Measurements from ENCODE around the gene SMAD9. TPM values are rescaled to one million over a fixed set of nuclear protein-coding genes. Genes with fewer than 3 reads are reported as not detected.

The SMAD9 gene
- total RNA-seq, 1 experiment from 2014 or later: 1.1 TPM

GRCh38 chr13:36815062-36815461 is 105.0 kb downstream of the SMAD9 start:
- H3K27me3 ChIP-seq (ENCODE audit: insufficient read depth, low read length): no peaks in the 10 kb centered on the region
- Mint-ChIP-seq H3K36me3 (ENCODE audit: insufficient read depth in 1 of 3, low read depth in 3 of 3) (no peaks in the 10 kb centered on the region; a peak in 2 of 7 replicates), H3K4me1 (peaks cover 27 to 39% of the 10 kb centered on the region in 2 experiments)

More at GRCh38 chr13:36815062-36815461, 105.0 kb downstream of the SMAD9 start:
- Histone ChIP-seq H2AFZ (ENCODE audit: low read length) (no peak overlapping the region), H3K56ac (ENCODE audit: insufficient read length, low read depth, low read length) (no peak overlapping the region), H3K4ac (ENCODE audit: low read depth, low read length) (no peak overlapping the region), H3K79me1 (ENCODE audit: insufficient read depth, low read depth, low read length, poor library complexity, severe bottlenecking) (no peaks in the 10 kb centered on the region), H4K91ac (ENCODE audit: insufficient read length, low read depth, low read length) (no peak overlapping the region), H3K23me2 (ENCODE audit: insufficient read length, low read depth, low read length, poor library complexity, severe bottlenecking) (peaks cover 9% of the 10 kb centered on the region), H4K8ac (replicated peaks; ENCODE audit: insufficient read length, low read depth, low read length) (no peak overlapping the region), H2AK5ac (ENCODE audit: insufficient read length, low read length) (no peak overlapping the region), H2BK20ac (ENCODE audit: low read depth, low read length, poor library complexity, severe bottlenecking) (no peak overlapping the region), H3K23ac (ENCODE audit: insufficient read length, low read depth, low read length) (no peak overlapping the region), H2BK120ac (ENCODE audit: low read depth, low read length, poor library complexity, severe bottlenecking) (no peak overlapping the region), H3K27ac (ENCODE audit: insufficient read length, low read depth, low read length) (no peak overlapping the region), H2BK15ac (ENCODE audit: low read depth, low read length) (no peak overlapping the region), H3K18ac (ENCODE audit: insufficient read length, low read depth, low read length) (no peak overlapping the region), H3K4me1 (ENCODE audit: insufficient read depth, low read length) (no peaks in the 10 kb centered on the region; the same call in 1 of the 2 replicates), H4K20me1 (ENCODE audit: control insufficient read depth, insufficient read depth, insufficient read length) (no peaks in the 10 kb centered on the region), H2BK5ac (ENCODE audit: insufficient read length, low read length) (no peak overlapping the region), H3K79me2 (ENCODE audit: insufficient read depth, low read length) (no peaks in the 10 kb centered on the region), H3K4me2 (ENCODE audit: insufficient read depth, insufficient read length, low read length) (no peak overlapping the region), H3K9me3 (ENCODE audit: control insufficient read depth, low read depth, low read length) (no peaks in the 10 kb centered on the region), H3K9ac (ENCODE audit: extremely low read depth, insufficient read length, low read length) (no peak overlapping the region), H4K5ac (ENCODE audit: insufficient read length, low read depth, low read length) (no peak overlapping the region), H3K14ac (ENCODE audit: insufficient read depth, low read length) (no peak overlapping the region), H3T11ph (ENCODE audit: low read length) (no peak overlapping the region), H2BK12ac (ENCODE audit: insufficient read length, low read depth, low read length) (no peak overlapping the region)
- peak; percentile 59 for TF ChIP-seq CTCF (conservative IDR thresholded peaks at IDR 0.05)
- Mint-ChIP-seq H3K9me3 (peaks cover 0 to 3% of the 10 kb centered on the region in 2 experiments; a peak in 2 of 5 replicates), H3K27ac (no peak overlapping the region), H3K4me3 (no peak overlapping the region), H3K27me3 (ENCODE audit: low read depth) (peaks cover 4% of the 10 kb centered on the region; the same call in 1 of the 2 replicates)
- no peak for DNase-seq
- no CpG with 5 or more reads among the region's 2 CpGs for WGBS (ENCODE audit: extremely low coverage, insufficient read length, low lambda C conversion rate)
